DMS 273 (cell line): ENCODE data around the gene CCDC63.
"Not testable (repeated sequence)": the region's sequence is repeated elsewhere in the genome, so short reads cannot be mapped to it uniquely, and the experiment has no call there.

Source experiments
- DNase-seq: peaks from one replicate; lab custom pipeline; 2025; ENCODE audit not compliant: unreplicated experiment; lab: John Stamatoyannopoulos, UW

CCDC63 gene

GRCh38 chr12:110948041-110948440 is 101.3 kb downstream of the CCDC63 start:
- DNase-seq, result no peak

GRCh38 chr12:110950466-110950865 is 103.7 kb downstream of the CCDC63 start:
- DNase-seq, result not testable (repeated sequence)

GRCh38 chr12:110950867-110951266 is 104.1 kb downstream of the CCDC63 start:
- not testable (repeated sequence) for DNase-seq
